H9 (cell line): ENCODE results near the gene SERPINB2. TPM values are rescaled to one million over a fixed set of nuclear protein-coding genes. Genes with fewer than 3 reads are reported as not detected.

Experiments
- DNase-seq: peaks from one replicate; pipeline ENCODE4 v3.0.0-alpha.2; 2017
- H2AFZ ChIP-seq: one replicate; pipeline ENCODE4 v1.6.1; 2013; ENCODE audit warnings: mild to moderate bottlenecking, low read length, control low read depth, moderate library complexity
- H2AK5ac ChIP-seq: 2 replicates; pipeline ENCODE4 v1.6.1; 2013; ENCODE audit warnings: low read length, control low read depth, mixed read lengths; ENCODE audit not compliant: insufficient read length
- H2BK120ac ChIP-seq: one replicate; pipeline ENCODE4 v1.6.1; 2013; ENCODE audit warnings: low read depth, mild to moderate bottlenecking, low read length, control low read depth, inconsistent platforms; ENCODE audit not compliant: poor library complexity, severe bottlenecking
- H2BK12ac ChIP-seq: 2 replicates; pipeline ENCODE4 v1.6.1; 2013; ENCODE audit warnings: low read length, control low read depth, mixed read lengths, low read depth; ENCODE audit not compliant: insufficient read length
- H2BK15ac ChIP-seq: 2 replicates; pipeline ENCODE4 v1.6.1; 2013; ENCODE audit warnings: low read depth, low read length, control low read depth
- H2BK20ac ChIP-seq: one replicate; pipeline ENCODE4 v1.6.1; 2013; ENCODE audit warnings: low read depth, mild to moderate bottlenecking, low read length, control low read depth, inconsistent platforms; ENCODE audit not compliant: poor library complexity, severe bottlenecking
- H2BK5ac ChIP-seq: 2 replicates; pipeline ENCODE4 v1.6.1; 2013; ENCODE audit warnings: low read length, control low read depth, mixed read lengths; ENCODE audit not compliant: insufficient read length
- H3K14ac ChIP-seq: 2 replicates; pipeline ENCODE4 v1.6.1; 2013; ENCODE audit warnings: low read length, control low read depth; ENCODE audit not compliant: insufficient read depth
- H3K18ac ChIP-seq: 2 replicates; pipeline ENCODE4 v1.6.1; 2013; ENCODE audit warnings: low read depth, mild to moderate bottlenecking, mixed read lengths, low read length, control low read depth; ENCODE audit not compliant: insufficient read length
- H3K23ac ChIP-seq: 2 replicates; pipeline ENCODE4 v1.6.1; 2013; ENCODE audit warnings: low read length, control low read depth, mixed read lengths, low read depth; ENCODE audit not compliant: insufficient read length
- H3K23me2 ChIP-seq: 2 replicates; pipeline ENCODE4 v1.6.1; 2013; ENCODE audit warnings: low read depth, mild to moderate bottlenecking, mixed read lengths, low read length, control low read depth; ENCODE audit not compliant: insufficient read length, poor library complexity, severe bottlenecking
- H3K27ac ChIP-seq: 2 replicates; pipeline ENCODE4 v1.5.1; 2013; ENCODE audit warnings: low read length, control low read depth, mixed read lengths, low read depth; ENCODE audit not compliant: insufficient read length
- H3K27me3 ChIP-seq: 2 replicates; pipeline ENCODE4 v1.6.1; 2013; ENCODE audit warnings: low read length, control low read depth, inconsistent platforms; ENCODE audit not compliant: insufficient read depth
- H3K4ac ChIP-seq: 2 replicates; pipeline ENCODE4 v1.6.1; 2013; ENCODE audit warnings: low read depth, mild to moderate bottlenecking, control low read depth, inconsistent platforms, low read length, moderate library complexity
- H3K4me1 ChIP-seq: 2 replicates; pipeline ENCODE4 v1.6.1; 2013; ENCODE audit warnings: low read length, control low read depth, inconsistent platforms; ENCODE audit not compliant: insufficient read depth
- H3K4me2 ChIP-seq: 2 replicates; pipeline ENCODE4 v1.6.1; 2013; ENCODE audit warnings: low read length, control low read depth, mixed read lengths; ENCODE audit not compliant: insufficient read length, insufficient read depth
- H3K56ac ChIP-seq: 2 replicates; pipeline ENCODE4 v1.6.1; 2013; ENCODE audit warnings: low read depth, mild to moderate bottlenecking, mixed read lengths, low read length, control low read depth; ENCODE audit not compliant: insufficient read length
- H3K79me1 ChIP-seq: 2 replicates; pipeline ENCODE4 v1.6.1; 2013; ENCODE audit warnings: low read depth, mild to moderate bottlenecking, moderate library complexity, low read length, control low read depth, inconsistent platforms; ENCODE audit not compliant: insufficient read depth, poor library complexity, severe bottlenecking
- H3K79me2 ChIP-seq: 2 replicates; pipeline ENCODE4 v1.6.1; 2013; ENCODE audit warnings: low read length, control low read depth, inconsistent platforms; ENCODE audit not compliant: insufficient read depth
- H3K9ac ChIP-seq: 2 replicates; pipeline ENCODE4 v1.6.1; 2013; ENCODE audit warnings: low read length, control low read depth, mixed read lengths; ENCODE audit not compliant: insufficient read length; ENCODE audit errors: extremely low read depth
- H3K9me3 ChIP-seq: one replicate; pipeline ENCODE4 v1.6.1; 2013; ENCODE audit warnings: low read depth, low read length, inconsistent platforms; ENCODE audit not compliant: control insufficient read depth
- H3T11ph ChIP-seq: one replicate; pipeline ENCODE4 v1.6.1; 2013; ENCODE audit warnings: mild to moderate bottlenecking, low read length, control low read depth, inconsistent platforms
- H4K20me1 ChIP-seq: one replicate; pipeline ENCODE4 v1.6.1; 2013; ENCODE audit not compliant: control insufficient read depth, insufficient read length, insufficient read depth
- H4K5ac ChIP-seq: 2 replicates; pipeline ENCODE4 v1.6.1; 2013; ENCODE audit warnings: low read depth, mild to moderate bottlenecking, mixed read lengths, low read length, control low read depth; ENCODE audit not compliant: insufficient read length
- H4K8ac ChIP-seq: replicated peaks from 2 replicates; pipeline ENCODE4 v1.6.1; 2013; ENCODE audit warnings: low read length, control low read depth, mixed read lengths, low read depth; ENCODE audit not compliant: insufficient read length
- H4K91ac ChIP-seq: 2 replicates; pipeline ENCODE4 v1.6.1; 2013; ENCODE audit warnings: low read depth, mild to moderate bottlenecking, moderate library complexity, mixed read lengths, low read length, control low read depth; ENCODE audit not compliant: insufficient read length
- H3K27ac Mint-ChIP-seq, 3 experiments: 2 replicates in 2 of 3; 3 replicates in 1 of 3; pipeline ENCODE4 v1.8.0; 2020 to 2021; ENCODE audit warnings: mixed read lengths in 3 of 3, mild to moderate bottlenecking in 1 of 3, moderate library complexity in 1 of 3
- H3K27me3 Mint-ChIP-seq: 2 replicates; pipeline ENCODE4 v1.8.0; 2021; ENCODE audit warnings: low read depth, mild to moderate bottlenecking, moderate library complexity, mixed read lengths
- H3K36me3 Mint-ChIP-seq, 3 experiments: 2 replicates in 2 of 3; 3 replicates in 1 of 3; pipeline ENCODE4 v1.8.0; 2020 to 2021; ENCODE audit warnings: low read depth in 3 of 3, mixed read lengths in 3 of 3; ENCODE audit not compliant: insufficient read depth in 1 of 3
- H3K4me1 Mint-ChIP-seq, 2 experiments: 2 replicates each; pipeline ENCODE4 v1.8.0; 2020; ENCODE audit warnings: mixed read lengths in 2 of 2
- H3K4me3 Mint-ChIP-seq, 2 experiments: 2 replicates in 1 of 2; 3 replicates in 1 of 2; pipeline ENCODE4 v1.8.0; 2020 to 2021; ENCODE audit warnings: mild to moderate bottlenecking in 2 of 2, mixed read lengths in 2 of 2, moderate library complexity in 1 of 2
- H3K9me3 Mint-ChIP-seq, 2 experiments: 2 replicates in 1 of 2; 3 replicates in 1 of 2; pipeline ENCODE4 v1.8.0; 2020; ENCODE audit warnings: mild to moderate bottlenecking in 2 of 2, mixed read lengths in 2 of 2, moderate library complexity in 1 of 2
- CTCF ChIP-seq: fragments of 200-600 bp; sonication (generic); conservative IDR thresholded peaks from 3 replicates; pipeline ENCODE4 v1.8.0; 2021; ENCODE audit warnings: antibody characterized with exemption, mild to moderate bottlenecking
- WGBS: extraction: QIAGEN DNeasy Blood & Tissue Kit; methylation state at CpG from one replicate; pipeline ENCODE4 v1.1.7; 2013; ENCODE audit warnings: missing lambda C conversion rate, low lambda C conversion rate, mixed read lengths; ENCODE audit not compliant: insufficient read length; ENCODE audit errors: extremely low coverage; 5-methylcytosine and 5-hydroxymethylcytosine counted together
- total RNA-seq: library from RNA; stranded (reverse); gene quantifications from 2 replicates; pipeline ENCODE4 v1.2.1, GENCODE V29; 2021

SERPINB2 gene
- total RNA-seq, 1 experiment from 2014 or later, result not detected

GRCh38 chr18:63850636-63851035 is 36.9 kb upstream of the SERPINB2 start:
- H3K36me3 Mint-ChIP-seq, result no peaks in the 10 kb centered on the region
- H3K27ac Mint-ChIP-seq, result no peak overlapping the region
- Histone ChIP-seq H3T11ph (no peak overlapping the region), H2AFZ (no peak overlapping the region), H2BK5ac (no peak overlapping the region), H3K14ac (no peak overlapping the region), H4K5ac (no peak overlapping the region), H4K8ac (no peak overlapping the region), H3K23me2 (no peaks in the 10 kb centered on the region), H4K20me1 (no peaks in the 10 kb centered on the region), H2BK12ac (no peak overlapping the region), H3K9me3 (no peaks in the 10 kb centered on the region), H3K23ac (no peak overlapping the region), H2BK15ac (no peak overlapping the region), H3K18ac (no peak overlapping the region), H3K79me2 (no peaks in the 10 kb centered on the region), H3K27me3 (no peaks in the 10 kb centered on the region), H2AK5ac (no peak overlapping the region), H3K4me1 (no peaks in the 10 kb centered on the region), H2BK20ac (no peak overlapping the region), H3K4ac (no peak overlapping the region), H3K27ac (no peak overlapping the region), H3K4me2 (no peak overlapping the region), H3K56ac (no peak overlapping the region), H2BK120ac (no peak overlapping the region), H4K91ac (no peak overlapping the region), H3K79me1 (no peaks in the 10 kb centered on the region), H3K9ac (no peak overlapping the region)
- no peaks in the 10 kb centered on the region for H3K27me3 Mint-ChIP-seq
- no CpG with 5 or more reads among the region's 2 CpGs for WGBS
- H3K4me1 Mint-ChIP-seq, result no peaks in the 10 kb centered on the region
- H3K4me3 Mint-ChIP-seq, result no peak overlapping the region
- peaks cover 0 to 2% of the 10 kb centered on the region in 2 experiments; a peak in 2 of 5 replicates for H3K9me3 Mint-ChIP-seq
- no peak for DNase-seq
- no peak for TF ChIP-seq CTCF
